Measurements from ENCODE around the gene CES2.
"Not testable (repeated sequence)": the region's sequence is repeated elsewhere in the genome, so short reads cannot be mapped to it uniquely, and the experiment has no call there.

CES2 gene

DNA sequence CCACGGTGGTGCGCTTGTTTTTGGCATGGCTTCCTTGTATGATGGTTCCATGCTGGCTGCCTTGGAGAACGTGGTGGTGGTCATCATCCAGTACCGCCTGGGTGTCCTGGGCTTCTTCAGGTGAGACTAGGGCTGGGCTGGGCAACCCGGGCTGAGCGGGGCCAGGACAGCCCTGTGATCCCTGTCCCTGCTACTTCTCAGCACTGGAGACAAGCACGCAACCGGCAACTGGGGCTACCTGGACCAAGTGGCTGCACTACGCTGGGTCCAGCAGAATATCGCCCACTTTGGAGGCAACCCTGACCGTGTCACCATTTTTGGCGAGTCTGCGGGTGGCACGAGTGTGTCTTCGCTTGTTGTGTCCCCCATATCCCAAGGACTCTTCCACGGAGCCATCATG lies 4.9 kb downstream of the CES2 start:
- Histone ChIP-seq H3K4me3 (ENCODE audit: low read length) (no peak overlapping the region), H3K36me3 (ENCODE audit: control insufficient read depth, insufficient read depth, low read length, severe bottlenecking) (peaks cover 56% of the 10 kb centered on the region), H3K9me3 (ENCODE audit: control insufficient read depth, low read length) (no peaks in the 10 kb centered on the region), H3K4me1 (ENCODE audit: control insufficient read depth, insufficient read depth, low read length) (peaks cover 16% of the 10 kb centered on the region), H3K27me3 (replicated peaks; ENCODE audit: control insufficient read depth, insufficient read depth, low read length) (no peaks in the 10 kb centered on the region), H3K9ac (ENCODE audit: low read length) (no peak overlapping the region)
- DNase-seq (ENCODE audit: low read depth): no peak

DNA sequence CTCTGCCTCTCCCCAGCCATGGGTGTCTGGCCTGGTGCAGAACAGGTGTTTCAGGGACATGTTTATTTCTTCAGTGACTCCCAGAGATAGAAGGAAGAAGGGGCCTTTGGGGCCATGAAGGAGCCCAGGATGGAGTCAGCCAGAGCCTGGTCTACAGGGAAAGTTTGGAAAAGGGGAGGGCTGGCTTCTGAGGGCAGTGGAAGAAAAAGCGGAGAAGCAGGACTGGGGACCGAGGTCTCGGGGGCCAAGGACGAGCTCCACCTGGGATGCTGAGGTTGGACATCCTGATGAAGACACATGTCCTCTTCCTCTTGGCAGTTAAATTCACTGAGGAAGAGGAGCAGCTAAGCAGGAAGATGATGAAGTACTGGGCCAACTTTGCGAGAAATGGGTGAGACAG lies 7.7 kb downstream of the CES2 start:
- no peak overlapping the region for H3K4me3 ChIP-seq (ENCODE audit: low read length)
- peaks cover 6% of the 10 kb centered on the region for H3K4me1 ChIP-seq (ENCODE audit: control insufficient read depth, insufficient read depth, low read length)
- no peaks in the 10 kb centered on the region for H3K27me3 ChIP-seq (replicated peaks; ENCODE audit: control insufficient read depth, insufficient read depth, low read length)
- H3K36me3 ChIP-seq (ENCODE audit: control insufficient read depth, insufficient read depth, low read length, severe bottlenecking): peaks cover 51% of the 10 kb centered on the region
- no peak for DNase-seq (ENCODE audit: low read depth)
- H3K9me3 ChIP-seq (ENCODE audit: control insufficient read depth, low read length): no peaks in the 10 kb centered on the region
- H3K9ac ChIP-seq (ENCODE audit: low read length): no peak overlapping the region

DNA sequence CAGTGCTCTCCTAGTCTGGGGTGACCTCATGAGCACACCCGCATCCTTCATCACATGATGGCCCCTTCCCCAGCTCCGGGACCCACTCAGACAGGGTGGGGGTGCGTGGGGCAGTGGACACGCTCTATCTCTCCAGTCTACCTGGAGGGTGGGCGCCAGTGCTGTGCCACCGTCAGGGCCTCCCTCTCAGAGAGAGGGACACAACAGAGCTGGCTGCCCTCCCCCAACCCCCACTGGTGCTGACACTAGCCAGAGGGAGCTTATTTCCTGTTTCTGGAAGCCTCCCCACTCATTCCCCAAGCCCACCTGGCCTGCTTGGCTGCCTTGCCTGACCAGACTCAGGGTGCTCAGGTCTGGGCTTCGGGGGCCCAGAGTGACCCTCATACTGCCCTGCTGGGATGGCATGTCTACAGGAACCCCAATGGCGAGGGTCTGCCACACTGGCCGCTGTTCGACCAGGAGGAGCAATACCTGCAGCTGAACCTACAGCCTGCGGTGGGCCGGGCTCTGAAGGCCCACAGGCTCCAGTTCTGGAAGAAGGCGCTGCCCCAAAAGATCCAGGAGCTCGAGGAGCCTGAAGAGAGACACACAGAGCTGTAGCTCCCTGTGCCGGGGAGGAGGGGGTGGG lies 8.2 kb downstream of the CES2 start:
- Histone ChIP-seq H3K36me3 (ENCODE audit: control insufficient read depth, insufficient read depth, low read length, severe bottlenecking) (peaks cover 48% of the 10 kb centered on the region), H3K27me3 (replicated peaks; ENCODE audit: control insufficient read depth, insufficient read depth, low read length) (peaks cover 3% of the 10 kb centered on the region), H3K4me3 (ENCODE audit: low read length) (no peak overlapping the region), H3K9ac (ENCODE audit: low read length) (no peak overlapping the region), H3K9me3 (ENCODE audit: control insufficient read depth, low read length) (no peaks in the 10 kb centered on the region), H3K4me1 (ENCODE audit: control insufficient read depth, insufficient read depth, low read length) (peaks cover 11% of the 10 kb centered on the region)
- no peak for DNase-seq (ENCODE audit: low read depth)

DNA sequence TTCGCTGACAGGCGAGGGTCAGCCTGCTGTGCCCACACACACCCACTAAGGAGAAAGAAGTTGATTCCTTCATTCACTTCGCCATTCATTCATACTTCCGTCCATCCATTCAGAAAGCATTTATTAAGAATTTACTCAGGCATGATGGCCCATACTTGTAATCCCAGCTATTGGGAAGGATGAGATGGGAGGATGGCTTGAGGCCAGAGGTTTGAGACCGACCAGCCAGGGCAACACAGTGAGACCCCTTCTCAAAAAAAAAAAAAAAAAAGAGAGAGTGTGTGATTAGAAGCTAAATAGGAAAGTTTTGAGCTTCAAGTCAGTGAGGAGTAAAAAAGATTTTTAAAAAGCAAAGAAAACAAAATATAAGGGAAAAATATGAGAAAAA lies 8.7 kb downstream of the CES2 start:
- H3K4me1 ChIP-seq (ENCODE audit: control insufficient read depth, insufficient read depth, low read length): peaks cover 17% of the 10 kb centered on the region
- no peaks in the 10 kb centered on the region for H3K9me3 ChIP-seq (ENCODE audit: control insufficient read depth, low read length)
- no peak for DNase-seq (ENCODE audit: low read depth)
- no peak overlapping the region for H3K4me3 ChIP-seq (ENCODE audit: low read length)
- H3K9ac ChIP-seq (ENCODE audit: low read length): no peak overlapping the region
- peaks cover 8% of the 10 kb centered on the region for H3K27me3 ChIP-seq (replicated peaks; ENCODE audit: control insufficient read depth, insufficient read depth, low read length)
- peaks cover 44% of the 10 kb centered on the region for H3K36me3 ChIP-seq (ENCODE audit: control insufficient read depth, insufficient read depth, low read length, severe bottlenecking)

DNA sequence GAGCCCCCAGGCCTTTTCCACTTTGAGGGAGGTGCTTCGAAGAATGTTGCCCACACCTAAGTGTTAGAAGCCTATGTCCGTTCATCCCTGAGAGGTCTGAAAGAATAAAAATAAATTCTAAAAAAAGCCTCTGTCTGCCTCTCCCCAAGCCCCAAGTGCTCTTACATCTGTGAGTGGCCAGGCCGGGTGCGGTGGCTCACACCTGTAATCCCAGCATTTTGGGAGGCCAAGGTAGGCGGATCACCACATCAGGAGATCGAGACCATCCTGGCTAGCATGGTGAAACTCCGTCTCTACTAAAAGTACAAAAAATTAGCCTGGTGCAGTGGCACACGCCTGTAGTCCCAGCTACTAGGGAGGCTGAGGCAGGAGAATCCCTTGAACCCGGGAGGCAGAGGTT lies 9.7 kb downstream of the CES2 start:
- not testable (repeated sequence) for DNase-seq (ENCODE audit: low read depth); H3K9me3 ChIP-seq (ENCODE audit: control insufficient read depth, low read length); H3K9ac ChIP-seq (ENCODE audit: low read length); H3K4me3 ChIP-seq (ENCODE audit: low read length)
- Histone ChIP-seq H3K36me3 (ENCODE audit: control insufficient read depth, insufficient read depth, low read length, severe bottlenecking) (peaks cover 41% of the 10 kb centered on the region), H3K27me3 (replicated peaks; ENCODE audit: control insufficient read depth, insufficient read depth, low read length) (peaks cover 11% of the 10 kb centered on the region), H3K4me1 (ENCODE audit: control insufficient read depth, insufficient read depth, low read length) (peaks cover 24% of the 10 kb centered on the region)

DNA sequence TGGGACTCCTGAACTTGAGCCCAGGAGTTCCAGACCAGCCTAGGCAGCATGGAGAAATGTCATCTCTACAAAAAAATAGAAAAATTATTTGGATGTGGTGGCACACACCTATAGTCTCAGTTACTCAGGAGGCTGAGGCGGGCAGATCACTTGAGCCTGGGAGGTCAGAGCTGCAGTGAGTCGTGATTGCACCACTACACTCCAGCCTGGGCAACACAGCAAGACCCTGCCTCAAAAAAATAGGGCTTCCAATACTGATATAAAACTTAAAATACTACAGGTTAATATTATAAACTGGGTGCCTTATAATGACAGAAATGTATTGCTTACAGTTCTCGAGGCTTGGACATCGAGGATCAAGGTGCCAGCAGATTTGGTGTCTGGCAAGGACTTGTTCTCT lies 10.6 kb downstream of the CES2 start:
- peaks cover 11% of the 10 kb centered on the region for H3K27me3 ChIP-seq (replicated peaks; ENCODE audit: control insufficient read depth, insufficient read depth, low read length)
- H3K4me1 ChIP-seq (ENCODE audit: control insufficient read depth, insufficient read depth, low read length): peaks cover 24% of the 10 kb centered on the region
- H3K4me3 ChIP-seq (ENCODE audit: low read length): no peak overlapping the region
- H3K9me3 ChIP-seq (ENCODE audit: control insufficient read depth, low read length): no peaks in the 10 kb centered on the region
- peaks cover 32% of the 10 kb centered on the region for H3K36me3 ChIP-seq (ENCODE audit: control insufficient read depth, insufficient read depth, low read length, severe bottlenecking)
- DNase-seq (ENCODE audit: low read depth): no peak
- H3K9ac ChIP-seq (ENCODE audit: low read length): no peak overlapping the region

DNA sequence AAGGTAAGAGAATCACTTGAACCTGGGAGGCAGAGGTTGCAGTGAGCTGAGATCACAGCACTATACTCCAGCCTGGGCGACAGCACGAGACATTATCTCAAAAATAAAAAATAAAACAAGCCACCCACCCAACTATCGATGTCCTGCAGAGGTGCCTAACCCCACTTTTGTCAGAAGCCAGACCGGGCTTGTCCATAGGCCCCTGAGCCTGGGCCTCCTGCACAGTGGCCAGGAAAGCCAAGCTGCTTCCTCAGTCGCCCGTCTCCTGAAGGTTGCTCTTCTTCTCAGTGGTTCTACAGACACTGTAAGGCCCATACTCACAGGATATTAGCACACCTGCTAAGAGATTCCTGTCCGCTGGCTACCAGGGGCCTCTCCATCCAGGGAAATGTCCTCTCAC lies 11.2 kb downstream of the CES2 start:
- H3K4me3 ChIP-seq (ENCODE audit: low read length): no peak overlapping the region
- no peak for DNase-seq (ENCODE audit: low read depth)
- peaks cover 1% of the 10 kb centered on the region for H3K9me3 ChIP-seq (ENCODE audit: control insufficient read depth, low read length)
- no peak overlapping the region for H3K9ac ChIP-seq (ENCODE audit: low read length)
- peaks cover 24% of the 10 kb centered on the region for H3K4me1 ChIP-seq (ENCODE audit: control insufficient read depth, insufficient read depth, low read length)
- H3K36me3 ChIP-seq (ENCODE audit: control insufficient read depth, insufficient read depth, low read length, severe bottlenecking): peaks cover 26% of the 10 kb centered on the region
- peaks cover 11% of the 10 kb centered on the region for H3K27me3 ChIP-seq (replicated peaks; ENCODE audit: control insufficient read depth, insufficient read depth, low read length)

DNA sequence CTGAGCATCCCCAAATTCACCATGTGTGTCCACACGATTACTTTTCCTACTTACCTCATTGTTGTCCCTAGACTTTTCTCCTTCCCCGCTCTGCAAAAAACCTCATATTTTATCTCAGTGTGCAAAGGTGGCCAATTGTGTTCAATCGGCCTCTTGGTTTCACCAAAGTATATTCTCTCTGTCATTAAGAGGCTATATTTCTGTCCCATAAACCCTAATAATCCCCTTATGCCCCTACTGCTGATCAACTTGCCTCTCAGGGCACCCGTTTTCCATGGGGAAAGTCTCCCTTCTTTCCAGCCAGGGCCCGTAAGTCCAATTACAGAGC lies 11.6 kb downstream of the CES2 start:
- no peak for DNase-seq (ENCODE audit: low read depth)
- Histone ChIP-seq H3K9me3 (ENCODE audit: control insufficient read depth, low read length) (peaks cover 4% of the 10 kb centered on the region), H3K27me3 (replicated peaks; ENCODE audit: control insufficient read depth, insufficient read depth, low read length) (peaks cover 11% of the 10 kb centered on the region), H3K9ac (ENCODE audit: low read length) (no peak overlapping the region), H3K36me3 (ENCODE audit: control insufficient read depth, insufficient read depth, low read length, severe bottlenecking) (peaks cover 22% of the 10 kb centered on the region), H3K4me1 (ENCODE audit: control insufficient read depth, insufficient read depth, low read length) (peaks cover 24% of the 10 kb centered on the region), H3K4me3 (ENCODE audit: low read length) (no peak overlapping the region)

DNA sequence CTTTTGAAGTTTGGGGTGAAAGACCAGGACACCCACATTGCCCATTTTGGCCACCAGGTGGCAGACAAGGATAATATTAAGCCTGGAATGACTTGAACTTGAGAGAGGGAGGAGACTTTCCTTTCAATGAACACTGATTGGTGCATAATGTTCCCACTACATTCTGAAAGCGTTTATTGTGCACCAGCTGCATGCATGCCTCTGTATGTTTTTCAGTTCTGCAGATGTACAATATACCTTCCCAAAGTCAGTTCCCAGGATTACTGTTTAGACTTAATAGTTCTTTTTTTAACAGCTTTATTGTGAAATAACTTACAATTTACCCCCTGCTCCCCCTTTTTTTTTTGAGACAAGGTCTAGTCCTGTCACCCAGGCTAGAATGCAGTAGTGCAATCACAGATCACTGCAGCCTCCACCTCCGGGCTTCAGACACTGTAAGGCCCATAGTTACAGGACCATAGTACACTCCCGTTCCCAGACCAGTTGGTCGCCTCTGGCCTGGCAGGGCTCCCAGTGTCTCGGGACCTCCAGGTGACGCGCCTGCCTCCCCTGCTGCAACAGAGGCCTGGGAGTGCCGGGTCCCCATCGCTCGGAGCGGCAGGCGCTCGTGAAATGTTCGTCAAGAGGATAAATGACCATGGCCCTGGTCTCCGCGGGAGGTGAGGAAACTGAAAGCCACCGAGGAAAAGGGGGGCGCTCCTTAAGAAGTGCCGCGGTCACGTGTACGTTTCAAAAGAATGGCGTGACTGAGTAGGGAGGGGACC lies 12.2 kb downstream of the CES2 start:
- peak; percentile 96 for DNase-seq (ENCODE audit: low read depth)
- Histone ChIP-seq H3K9ac (ENCODE audit: low read length) (peak overlapping the region; percentile 34), H3K9me3 (ENCODE audit: control insufficient read depth, low read length) (peaks cover 4% of the 10 kb centered on the region), H3K36me3 (ENCODE audit: control insufficient read depth, insufficient read depth, low read length, severe bottlenecking) (peaks cover 16% of the 10 kb centered on the region), H3K4me1 (ENCODE audit: control insufficient read depth, insufficient read depth, low read length) (peaks cover 24% of the 10 kb centered on the region), H3K27me3 (replicated peaks; ENCODE audit: control insufficient read depth, insufficient read depth, low read length) (peaks cover 11% of the 10 kb centered on the region), H3K4me3 (ENCODE audit: low read length) (peak overlapping the region; percentile 77)

DNA sequence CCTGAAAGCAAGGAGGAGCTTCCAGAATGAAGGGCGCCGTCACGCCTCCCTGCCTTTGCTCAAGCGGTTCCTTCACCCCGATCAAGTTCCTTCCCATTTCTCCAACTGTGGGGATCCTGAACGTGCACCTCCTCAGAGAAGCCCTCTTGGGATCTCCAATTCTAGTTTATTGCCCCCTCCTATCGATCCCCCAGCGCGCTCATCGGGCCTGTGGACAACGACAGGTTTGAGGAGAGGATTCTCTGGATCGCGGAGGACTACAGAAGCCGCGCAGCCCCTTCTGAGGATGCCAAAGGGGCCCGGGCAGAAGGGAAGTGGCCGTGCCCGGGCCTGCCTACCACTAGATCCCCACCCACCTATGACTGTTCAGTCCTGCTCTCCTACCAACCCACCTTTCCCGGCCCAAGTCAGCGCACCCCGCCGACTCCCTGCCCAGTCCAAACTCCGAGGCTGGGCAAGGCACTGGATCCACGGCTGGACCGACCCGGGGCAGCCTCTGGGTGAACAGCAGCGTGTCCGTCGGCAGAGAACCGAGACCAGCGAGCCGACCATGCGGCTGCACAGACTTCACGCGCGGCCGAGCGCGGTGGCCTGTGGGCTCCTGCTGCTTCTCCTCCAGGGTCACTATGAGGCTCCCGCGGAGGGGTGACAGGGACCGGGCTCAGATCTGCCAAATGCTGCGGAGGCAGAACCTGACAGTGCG lies 13.0 kb downstream of the CES2 start:
- Histone ChIP-seq H3K9ac (ENCODE audit: low read length) (peak overlapping the region; percentile 34), H3K4me3 (ENCODE audit: low read length) (peak overlapping the region; percentile 77), H3K9me3 (ENCODE audit: control insufficient read depth, low read length) (peaks cover 4% of the 10 kb centered on the region), H3K27me3 (replicated peaks; ENCODE audit: control insufficient read depth, insufficient read depth, low read length) (peaks cover 11% of the 10 kb centered on the region), H3K4me1 (ENCODE audit: control insufficient read depth, insufficient read depth, low read length) (peaks cover 24% of the 10 kb centered on the region), H3K36me3 (ENCODE audit: control insufficient read depth, insufficient read depth, low read length, severe bottlenecking) (peaks cover 8% of the 10 kb centered on the region)
- peak; percentile 48 for DNase-seq (ENCODE audit: low read depth)

DNA sequence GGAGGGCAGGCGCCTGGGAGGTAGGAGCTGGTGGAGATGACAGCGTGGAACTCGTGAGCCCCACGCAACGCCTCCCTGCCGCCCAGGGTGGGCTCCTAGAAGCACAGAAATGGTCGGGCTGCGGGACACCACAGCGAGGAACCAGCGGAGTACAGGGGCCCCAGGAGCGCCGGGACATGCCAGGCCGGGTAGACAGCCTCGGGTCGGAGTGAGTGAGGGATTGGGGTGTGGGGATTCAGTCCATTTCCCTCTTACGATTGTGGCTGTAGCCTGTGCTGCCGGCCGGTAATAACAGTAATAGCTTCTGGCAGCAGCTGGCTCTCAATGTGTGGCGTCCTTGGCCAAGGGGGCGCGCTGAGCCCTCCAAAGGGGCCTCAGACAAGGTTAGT lies 13.5 kb downstream of the CES2 start:
- H3K4me3 ChIP-seq (ENCODE audit: low read length): peak overlapping the region; percentile 77
- peaks cover 11% of the 10 kb centered on the region for H3K27me3 ChIP-seq (replicated peaks; ENCODE audit: control insufficient read depth, insufficient read depth, low read length)
- peak overlapping the region; percentile 34 for H3K9ac ChIP-seq (ENCODE audit: low read length)
- peaks cover 24% of the 10 kb centered on the region for H3K4me1 ChIP-seq (ENCODE audit: control insufficient read depth, insufficient read depth, low read length)
- H3K9me3 ChIP-seq (ENCODE audit: control insufficient read depth, low read length): peaks cover 4% of the 10 kb centered on the region
- DNase-seq (ENCODE audit: low read depth): no peak
- peaks cover 3% of the 10 kb centered on the region for H3K36me3 ChIP-seq (ENCODE audit: control insufficient read depth, insufficient read depth, low read length, severe bottlenecking)
